HG03565 (cell line): ENCODE data around the gene RP2.

Experiments
- ATAC-seq: cut with Tn5 transposase; IDR thresholded peaks from one replicate; pipeline ENCODE4 v1.9.1; 2021; ENCODE audit warnings: mild to moderate bottlenecking, moderate library complexity; ENCODE audit not compliant: unreplicated experiment

Gene RP2

DNA sequence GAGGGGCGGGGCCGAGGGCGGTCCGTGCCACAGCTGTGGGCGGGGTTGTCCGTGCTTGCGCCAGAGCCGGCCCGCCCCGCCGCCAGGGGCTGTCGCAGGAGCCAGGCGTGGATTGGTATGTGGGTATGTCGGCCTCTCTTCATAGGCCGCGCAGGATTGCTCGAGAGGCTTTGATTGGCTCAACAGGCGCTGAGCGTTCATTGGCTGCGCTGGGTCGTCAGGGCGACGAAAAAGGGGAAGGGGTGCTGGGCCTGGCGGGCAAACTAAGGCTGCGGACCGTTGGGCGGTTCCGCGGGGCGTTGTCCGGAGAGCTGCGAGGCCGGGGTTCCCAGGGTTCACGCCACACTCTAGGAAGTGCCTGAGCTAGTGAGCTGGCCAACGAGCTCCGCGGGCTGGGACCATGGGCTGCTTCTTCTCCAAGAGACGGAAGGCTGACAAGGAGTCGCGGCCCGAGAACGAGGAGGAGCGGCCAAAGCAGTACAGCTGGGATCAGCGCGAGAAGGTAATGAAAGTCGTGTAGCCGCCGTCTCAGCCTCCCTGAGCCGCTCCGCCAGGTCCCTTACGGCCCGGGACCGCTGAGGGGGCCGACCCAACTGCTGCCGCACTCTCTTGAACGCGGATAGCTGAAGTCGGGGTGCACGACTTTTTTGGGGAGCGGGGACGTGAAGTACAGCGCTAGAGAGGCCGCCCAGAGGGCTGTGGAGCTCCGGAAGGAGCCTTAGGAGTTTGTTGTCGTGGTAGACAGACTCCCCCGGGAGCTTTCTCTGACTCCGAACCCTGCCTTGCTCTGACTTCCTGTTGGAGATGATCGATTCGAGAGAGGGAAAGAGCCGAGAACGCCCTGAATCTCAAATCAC, at the start of gene RP2:
Gene RP2, plus strand, starts transcription at position 343 of the 857 bp plus-strand sequence. Its CDS starts 58 bp downstream, at position 401.
- ATAC-seq = peak; percentile 94

DNA sequence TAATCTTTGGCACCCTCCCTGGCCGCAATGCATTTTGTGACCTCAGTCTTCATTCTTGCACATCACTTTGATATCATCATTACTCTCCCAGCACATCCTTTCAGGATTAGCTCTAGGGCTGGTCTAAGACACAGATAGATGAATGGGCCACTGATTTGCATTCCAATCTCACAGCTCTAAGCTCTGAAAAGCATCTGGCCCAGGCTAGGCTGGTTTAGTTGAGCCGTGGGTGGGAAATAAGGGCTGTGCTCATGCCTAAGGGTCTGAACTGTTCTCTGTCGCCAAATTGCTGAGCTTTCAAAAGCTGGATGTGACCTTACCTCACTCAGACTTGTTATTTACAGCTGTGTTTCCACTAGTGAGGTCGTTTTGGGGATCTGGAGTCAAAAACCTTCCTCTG, 47.9 kb upstream of the RP2 start:
- ATAC-seq = no peak

DNA sequence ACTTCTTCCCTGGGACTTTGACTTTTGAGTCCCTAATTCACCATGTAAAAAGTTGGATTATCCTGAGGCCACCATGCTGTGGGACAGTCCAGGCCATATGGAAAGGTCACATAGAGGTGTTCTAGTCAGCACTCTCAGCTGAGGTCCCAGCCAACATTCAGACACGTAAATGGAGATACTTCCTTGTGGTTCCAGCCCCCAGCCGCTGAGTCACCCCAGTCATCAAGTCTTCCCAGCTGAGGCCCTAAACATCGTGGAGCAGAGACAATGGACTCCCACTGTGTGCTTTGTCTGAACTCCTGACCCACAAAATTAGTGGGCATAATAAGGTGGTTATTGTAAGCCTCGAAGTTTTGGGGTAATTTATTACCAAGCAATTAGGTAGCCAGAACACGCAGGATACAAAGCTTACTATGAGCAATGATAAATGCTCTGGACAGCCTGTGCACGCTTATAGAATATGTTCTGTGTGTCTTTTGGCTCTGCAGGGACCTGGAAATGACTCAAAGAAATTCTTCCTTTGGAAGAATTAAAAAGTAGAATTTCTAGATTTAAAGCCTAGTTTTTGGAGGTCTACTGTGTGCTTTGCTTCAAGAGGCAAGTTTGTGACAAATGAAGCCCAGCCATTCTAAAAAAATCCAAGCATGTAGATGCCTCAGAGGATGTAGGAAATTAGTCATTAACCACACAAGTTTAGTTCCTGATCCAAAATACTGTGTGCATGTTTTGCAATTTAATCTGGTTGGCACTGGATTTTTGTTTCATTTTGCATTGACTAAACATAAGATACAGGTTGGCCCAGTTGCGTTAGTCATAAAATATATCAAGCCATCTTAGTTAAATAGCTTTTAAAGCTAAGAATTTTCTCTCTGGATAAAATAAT, 44.7 kb upstream of the RP2 start:
- ATAC-seq = no peak

DNA sequence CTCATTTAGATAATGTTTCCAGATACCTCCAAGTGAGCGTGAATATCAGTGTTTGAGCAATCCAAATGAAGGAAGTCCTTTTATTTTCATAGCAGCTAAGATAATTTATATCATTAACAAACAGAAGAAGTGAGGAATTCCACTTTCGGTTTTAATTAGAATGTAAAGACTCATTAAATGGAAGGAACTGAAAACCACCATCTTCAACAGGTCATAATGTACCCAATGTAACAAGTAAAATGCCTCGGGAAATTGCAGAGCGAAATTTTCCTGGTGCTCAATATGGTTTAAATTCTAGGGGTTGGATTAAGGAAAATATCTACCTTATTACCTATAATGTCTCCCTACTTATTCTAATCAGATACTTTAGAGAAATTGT, 44.0 kb upstream of the RP2 start:
- no peak for ATAC-seq

DNA sequence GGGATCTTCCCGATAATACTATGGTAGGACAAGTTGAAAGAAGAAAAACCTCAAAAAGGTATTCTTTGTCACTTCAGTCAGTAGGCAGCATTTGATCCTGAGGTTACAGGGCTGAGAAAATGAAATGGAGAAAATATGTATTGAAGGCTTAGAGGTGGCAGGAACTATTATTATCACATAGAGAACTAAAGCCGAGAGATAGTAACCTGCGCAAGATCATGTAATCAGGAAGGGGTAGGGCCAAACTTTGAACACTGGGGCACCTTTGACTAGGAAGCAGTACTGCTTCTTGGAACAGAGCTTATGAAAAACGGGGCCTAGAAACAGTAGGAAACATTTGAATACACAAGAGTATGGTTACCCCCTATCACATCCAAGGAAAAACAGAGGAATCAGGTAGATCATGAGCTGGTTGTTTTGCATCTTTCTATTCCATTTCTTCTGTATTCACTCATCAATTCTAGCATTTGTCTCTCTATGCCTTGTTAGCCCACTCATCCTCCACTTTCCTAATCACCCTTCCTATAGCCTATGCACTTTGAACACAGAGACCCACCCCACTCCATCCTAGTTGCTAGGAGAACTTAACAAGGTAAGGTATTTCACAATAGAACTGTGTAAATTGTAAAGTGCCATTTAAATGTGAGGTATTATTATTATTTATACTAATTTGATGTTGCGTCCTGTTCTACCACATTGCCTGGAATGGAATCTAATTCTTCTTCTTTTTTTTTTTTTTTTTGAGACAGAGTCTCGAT, 43.3 kb upstream of the RP2 start:
- ATAC-seq = no peak

DNA sequence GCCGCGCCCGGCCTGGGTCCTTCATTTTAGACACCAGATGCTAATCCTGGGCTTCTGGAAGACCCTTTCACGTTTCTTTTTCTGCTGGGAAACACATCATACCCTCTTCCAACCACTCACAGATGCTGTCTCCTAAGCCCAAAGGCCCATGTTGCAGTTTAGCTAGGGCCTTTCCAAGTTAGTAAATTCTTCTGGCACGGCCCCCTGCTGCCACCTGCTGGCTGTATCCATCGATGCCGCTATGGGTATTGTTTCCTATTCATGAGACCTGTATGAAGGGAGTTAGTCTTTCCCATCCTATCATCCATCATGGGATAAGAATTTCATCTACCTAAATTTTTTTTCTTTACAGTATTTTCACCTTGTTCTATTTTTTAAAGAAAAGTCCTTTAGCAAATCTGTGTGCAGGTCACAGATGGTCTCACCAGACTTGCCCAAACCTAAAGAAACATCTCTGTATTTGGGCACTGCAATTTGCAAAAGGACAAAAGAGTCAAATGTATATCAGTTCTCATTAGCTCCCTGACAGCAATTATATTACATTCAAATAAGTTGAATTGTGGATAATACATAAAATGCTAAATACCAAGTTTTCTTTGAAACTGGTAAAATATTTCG, 40.2 kb upstream of the RP2 start:
- ATAC-seq = no peak

DNA sequence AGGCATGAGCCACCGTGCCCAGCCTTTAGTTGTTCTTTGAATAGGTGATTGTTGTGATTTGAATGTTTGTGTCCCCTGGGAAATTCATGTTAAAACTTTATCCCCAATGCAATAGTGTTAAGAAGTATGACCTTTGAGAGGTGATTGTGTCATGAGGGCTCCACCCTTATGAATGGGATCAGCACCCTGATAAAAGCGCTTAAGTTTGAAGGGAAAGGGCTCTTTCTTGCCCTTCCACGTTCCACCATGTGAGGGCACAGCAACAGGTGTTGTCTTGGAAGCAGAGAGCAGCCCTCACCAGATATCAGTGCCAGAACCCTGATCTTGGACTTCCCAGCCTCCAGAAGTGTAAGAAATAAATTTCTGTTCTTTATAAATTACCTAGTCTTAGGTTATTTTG, 33.7 kb upstream of the RP2 start:
- no peak for ATAC-seq

DNA sequence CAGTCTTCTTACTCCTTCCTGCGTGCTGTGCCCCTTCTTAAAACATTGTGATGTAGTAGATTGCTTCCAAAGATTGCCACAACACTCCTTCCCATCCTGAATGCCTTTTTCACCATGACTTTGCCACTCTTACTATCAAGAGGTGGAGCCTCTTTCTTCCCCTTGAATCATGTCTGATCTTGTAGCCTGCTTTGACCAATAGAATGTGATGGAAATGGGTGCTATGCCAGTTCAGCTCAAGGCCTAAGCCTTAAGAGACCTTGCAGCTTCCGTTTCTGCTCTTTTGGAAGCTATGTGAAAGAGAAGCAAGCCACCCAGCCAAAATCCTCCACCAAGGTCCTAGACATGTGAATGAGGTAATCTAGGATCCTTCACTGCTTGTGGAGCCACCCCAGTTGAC, 31.6 kb upstream of the RP2 start:
- no peak for ATAC-seq

DNA sequence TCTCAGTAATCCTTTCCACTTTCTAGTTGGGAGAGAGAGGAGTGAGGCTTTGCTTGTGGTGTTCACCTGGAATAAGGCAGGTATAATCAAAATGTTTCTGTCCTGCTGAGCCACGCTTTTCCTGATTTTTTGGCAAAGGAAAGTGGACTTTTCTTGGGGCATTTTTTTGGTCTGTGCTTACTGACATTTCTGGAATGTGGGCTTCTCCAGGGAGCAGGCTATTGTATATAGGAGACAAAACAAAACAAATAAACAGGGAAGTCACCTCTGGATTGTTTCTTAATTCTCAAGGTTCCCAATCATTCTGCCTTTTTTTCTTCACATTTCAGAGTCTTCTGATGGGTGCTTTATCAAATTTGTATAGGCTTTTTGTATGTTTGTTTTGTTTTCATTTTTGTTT, 25.7 kb upstream of the RP2 start:
- ATAC-seq = no peak

DNA sequence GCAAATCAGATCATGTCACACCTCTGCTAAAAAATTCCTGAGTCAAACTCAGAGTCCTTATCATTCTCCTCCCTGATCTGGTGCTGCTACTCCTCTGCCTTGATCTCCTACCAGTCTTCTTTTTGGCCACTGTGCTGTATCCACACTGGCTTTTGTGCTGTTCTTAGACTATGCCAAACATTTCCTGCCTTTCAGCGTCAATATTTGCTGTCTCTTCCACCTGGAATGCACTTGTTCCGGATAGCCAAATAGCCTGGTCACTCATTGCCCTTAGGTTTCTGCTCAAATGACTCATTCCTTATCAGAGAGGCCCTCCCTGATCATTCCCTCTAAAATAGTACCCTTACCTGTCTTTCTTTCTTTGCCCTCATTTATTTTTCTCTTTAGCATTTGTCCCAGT, 24.4 kb upstream of the RP2 start:
- ATAC-seq = no peak

DNA sequence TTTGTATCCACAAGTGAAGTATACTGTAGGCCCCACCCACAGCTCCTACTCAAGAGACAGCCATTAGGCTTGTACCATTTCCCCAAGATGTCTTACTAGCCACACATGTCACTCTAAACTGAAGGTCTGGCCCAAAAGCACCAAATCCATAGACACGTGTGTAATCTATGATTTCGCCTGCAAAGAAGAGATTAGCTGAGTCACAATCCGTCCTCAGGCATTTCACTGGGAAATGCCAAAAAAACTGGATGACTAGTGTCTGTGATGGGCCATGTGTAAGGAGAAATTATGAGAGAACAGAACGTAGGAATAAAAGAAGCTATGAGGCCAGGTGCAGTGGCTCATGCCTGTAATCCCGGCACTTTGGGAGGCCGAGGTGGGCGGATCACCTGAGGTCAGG, 21.9 kb upstream of the RP2 start:
- no peak for ATAC-seq

DNA sequence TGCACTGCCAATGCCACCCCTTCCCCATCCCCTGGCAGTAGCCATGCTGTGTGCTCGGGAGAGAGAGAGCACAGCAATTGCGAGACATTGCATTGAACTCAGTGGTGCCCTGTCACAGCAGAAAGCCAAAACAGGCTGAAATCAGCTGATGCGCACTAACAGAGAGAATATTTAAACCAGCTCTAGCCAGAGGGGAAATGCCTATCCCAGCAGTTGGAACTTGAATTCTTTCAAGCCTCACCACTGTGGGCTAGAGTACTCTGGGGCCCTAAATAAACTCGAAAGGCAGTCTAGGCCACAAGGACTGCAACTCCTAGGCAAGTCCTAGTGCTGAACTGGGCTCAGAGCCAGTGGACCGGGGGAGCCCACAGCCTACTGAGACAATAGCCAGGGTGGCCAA, 17.7 kb upstream of the RP2 start:
- ATAC-seq = no peak

DNA sequence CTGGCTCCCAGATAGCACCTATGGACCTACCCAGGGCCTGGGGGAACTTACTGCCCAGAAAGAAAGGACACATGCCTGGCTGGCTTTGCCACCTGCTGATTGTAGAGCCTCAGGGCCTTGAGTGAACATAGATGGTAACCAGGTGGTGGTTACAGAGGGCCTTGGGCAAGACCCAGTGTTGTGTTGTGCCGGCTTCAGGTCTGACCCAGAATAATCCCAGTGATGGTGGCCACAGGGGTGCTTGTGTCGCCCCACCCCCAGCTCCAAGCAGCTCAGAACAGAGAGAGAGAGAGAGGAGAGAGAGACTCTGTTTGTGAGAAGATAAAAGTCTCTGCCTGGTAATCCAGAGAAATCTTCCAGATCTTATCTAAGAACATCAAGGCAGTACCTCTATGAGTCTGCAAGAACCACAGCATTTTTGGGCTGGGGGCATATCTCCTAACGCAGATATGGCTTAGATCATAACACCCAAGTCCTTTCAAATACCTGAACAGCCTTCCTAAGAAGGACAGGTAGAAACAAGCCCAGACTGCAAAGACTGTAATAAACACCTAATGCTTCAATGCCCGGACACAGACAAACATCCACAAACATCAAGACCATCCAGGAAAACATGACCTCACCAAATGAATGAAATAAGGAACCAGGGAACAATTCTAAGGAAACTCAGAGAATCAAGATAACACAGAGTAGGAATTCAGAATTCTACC, 16.3 kb upstream of the RP2 start:
- ATAC-seq = no peak

DNA sequence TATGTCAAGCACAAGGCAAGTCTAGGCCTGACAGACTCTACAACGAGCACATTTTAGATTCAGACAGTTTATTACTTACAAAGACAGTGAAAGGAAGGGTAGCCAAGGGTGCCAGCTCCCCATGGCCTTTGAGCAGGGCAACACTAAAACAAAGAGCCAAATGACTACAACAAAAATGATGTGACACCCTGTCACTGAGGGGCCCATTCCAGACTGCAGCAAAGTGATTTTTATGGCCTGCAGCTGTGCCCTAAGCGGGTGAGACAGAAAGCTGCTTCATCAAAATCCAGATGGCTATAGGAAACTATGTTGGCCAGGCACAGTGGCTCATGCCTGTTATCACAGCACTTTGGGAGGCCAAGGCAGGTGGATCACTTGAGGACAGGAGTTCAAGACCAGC, 13.4 kb upstream of the RP2 start:
- ATAC-seq = no peak

DNA sequence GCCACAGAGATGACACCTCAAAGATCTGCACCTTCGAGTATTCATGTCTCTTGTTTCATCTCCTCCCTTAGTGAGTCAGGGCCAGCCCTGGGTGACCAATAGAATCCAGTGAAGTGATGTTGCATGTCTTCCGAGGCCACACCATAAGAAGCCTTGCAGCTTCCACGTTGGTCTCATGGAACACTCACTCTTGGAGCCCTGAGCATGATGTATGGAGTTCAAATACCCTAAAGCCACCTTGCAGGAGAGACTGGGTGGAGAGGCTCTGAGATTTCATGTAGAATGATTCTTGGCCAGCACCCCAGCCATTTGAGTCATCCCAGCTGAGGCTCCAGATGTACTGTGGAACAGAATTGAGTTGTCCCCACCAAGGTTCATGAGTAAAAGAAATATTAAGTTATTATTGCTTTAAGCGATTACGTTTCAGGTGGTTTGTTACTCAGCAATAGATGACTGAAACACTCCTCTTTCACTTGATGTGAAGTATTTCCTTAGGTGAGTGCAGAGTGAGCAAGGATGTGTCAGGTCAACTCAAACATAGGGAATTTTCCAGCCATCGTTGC, 5.0 kb upstream of the RP2 start:
- ATAC-seq = no peak

DNA sequence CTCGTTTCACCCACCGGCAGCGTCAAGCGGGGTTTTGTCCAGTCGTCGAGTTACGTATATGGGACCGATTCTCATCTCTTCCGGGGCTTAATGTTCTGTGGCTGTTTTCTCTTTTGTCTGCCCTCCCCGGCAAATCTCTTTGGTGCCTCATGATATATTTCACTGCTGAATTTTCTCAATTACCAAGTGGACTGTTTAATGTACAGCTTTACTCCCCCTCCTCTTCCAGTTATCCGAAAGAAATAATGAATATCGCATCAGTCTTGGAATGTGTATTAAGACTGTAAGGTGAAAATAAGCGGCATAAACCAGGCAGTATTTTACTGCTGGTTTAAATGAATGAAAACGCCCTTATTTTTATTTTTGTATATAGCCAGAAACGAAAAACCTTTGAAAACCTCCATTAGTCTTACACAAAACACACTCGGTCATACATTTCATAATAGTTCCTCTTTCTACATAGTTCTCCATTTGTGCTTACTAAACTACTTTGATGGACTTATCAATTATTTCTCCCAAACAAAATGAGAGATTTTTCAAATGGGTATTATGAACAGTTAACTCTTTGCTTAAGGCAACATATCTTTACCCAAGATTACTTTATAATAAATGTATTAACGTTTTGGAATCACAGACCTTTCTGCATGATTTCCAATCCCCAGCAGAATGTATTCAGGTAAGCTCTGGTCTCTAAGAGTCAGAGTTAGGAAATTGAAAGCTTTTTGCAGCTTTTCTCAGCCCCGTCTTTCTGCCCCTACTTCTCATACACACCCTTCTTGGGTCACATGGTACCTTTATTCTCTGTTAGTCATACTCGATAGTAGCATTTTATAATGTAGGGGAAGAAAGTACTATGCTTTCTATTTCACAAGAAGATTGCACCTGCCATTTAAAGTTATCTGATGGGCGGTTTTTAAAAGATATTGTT, 979 bp downstream of the RP2 start:
- ATAC-seq = no peak

DNA sequence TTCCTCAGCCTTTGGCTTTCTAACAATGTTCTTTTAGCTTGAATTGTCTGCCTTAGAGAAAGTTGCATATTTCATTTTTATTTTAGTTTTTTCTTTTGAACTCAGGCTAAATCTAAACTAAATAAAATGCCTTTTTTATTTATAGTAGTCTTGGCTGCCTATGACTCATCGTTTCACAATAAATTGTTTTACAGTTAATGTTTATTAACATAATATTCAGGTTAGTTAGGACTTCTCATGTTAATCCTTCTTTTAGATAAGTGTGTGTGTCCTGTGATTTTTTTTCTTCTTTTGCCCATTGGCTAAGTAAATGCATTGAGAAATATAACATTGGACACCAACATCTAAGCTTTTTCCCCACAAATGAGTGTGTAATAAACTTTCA, 1.6 kb downstream of the RP2 start:
- ATAC-seq = no peak

DNA sequence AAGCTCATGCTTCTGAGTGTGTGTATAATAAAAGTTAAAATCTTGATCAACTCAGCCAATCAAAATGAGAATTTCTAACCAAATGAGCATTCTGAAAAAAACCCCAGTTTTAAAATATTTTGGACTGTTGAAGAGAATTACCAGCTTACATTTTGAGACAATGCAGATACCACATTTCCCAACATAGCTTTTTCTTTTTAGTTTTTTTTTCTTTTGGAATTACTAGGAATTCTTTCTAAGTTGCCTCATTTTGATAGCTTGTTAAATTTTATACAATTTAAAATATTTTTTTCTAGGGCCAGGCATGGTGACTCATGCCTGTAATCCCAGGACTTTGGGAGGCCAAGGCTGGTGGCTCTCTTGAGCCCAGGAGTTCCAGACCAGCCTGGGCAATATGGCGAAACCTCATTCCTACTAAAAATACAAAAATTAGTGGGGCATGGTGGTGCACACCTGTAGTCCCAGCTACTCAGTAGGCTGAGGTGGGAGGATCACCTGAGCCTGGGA, 2.2 kb downstream of the RP2 start:
- ATAC-seq = no peak

DNA sequence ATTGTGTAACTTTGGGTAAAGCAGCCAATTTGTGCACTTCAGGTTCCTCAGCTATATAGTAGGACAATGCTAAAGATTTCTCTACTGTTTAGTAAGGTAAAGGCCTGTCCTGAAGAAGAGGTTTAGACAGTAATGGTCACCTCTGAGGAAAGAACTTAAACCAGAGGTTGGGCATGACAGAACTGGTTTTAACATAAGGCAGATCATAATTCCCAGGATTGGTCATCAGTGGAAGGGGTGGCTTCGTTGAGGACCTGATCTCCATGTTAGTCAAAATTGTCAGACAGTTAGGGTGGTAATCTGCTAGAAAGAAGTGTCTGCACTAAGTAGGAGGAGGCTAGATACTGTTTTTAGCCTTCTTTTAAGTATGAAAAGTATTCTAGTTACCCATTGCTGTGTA, 4.1 kb downstream of the RP2 start:
- ATAC-seq = no peak
